Stimulated activated CD4-positive, alpha-beta T cell treated with anti-CD3 and anti-CD28 coated beads, Interleukin-2, amount 100 ng/mL, for 48 hours (primary cell): ENCODE measurements around the gene OR10AD1.

ENCODE experiments used
- DNase-seq, 2 donors: peaks; one replicate each; pipeline ENCODE4 v3.0.0-alpha.2; 2020

OR10AD1 gene

GRCh38 chr12:48189331-48190125 is 13.6 kb downstream of the OR10AD1 start:
- peak; percentile 60 to 74 for DNase-seq

DNA sequence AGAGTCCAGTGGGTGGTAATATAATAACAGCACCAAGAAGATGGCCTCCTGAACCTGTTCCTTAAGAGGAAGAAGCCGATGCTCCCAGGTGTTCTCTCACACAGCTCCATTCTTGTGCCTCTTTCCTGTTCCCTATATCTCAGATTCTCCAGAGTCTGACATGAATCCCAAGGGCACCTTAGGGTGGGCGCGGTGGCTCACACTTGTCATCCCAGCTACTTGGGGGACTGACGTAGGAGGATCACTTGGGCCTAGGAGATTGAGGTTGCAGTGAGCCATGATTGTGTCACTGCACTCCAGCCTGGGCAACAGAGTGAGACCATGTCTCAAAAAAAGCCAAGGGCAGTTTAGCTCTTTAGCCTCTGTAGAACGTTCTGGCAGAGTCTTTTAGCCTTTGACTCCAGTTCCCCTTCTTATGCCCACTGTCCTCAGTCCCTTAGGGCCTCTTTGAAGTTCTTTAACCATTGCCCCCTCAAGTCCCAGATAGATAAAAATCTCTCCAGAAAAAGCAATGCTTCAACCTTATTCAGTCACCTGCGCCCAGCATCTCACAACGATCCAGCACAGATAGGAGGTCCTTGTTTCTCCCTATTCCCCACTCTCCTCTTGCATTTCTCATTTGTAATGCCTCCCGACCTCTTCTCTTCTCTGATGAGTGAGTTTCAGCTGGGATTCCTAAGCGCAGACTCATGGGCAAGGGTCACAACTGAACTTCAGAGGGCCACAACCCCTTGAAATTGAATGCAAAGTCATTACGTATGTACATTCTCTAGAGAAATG is 15.0 kb downstream of the OR10AD1 start:
- DNase-seq: no peak

DNA sequence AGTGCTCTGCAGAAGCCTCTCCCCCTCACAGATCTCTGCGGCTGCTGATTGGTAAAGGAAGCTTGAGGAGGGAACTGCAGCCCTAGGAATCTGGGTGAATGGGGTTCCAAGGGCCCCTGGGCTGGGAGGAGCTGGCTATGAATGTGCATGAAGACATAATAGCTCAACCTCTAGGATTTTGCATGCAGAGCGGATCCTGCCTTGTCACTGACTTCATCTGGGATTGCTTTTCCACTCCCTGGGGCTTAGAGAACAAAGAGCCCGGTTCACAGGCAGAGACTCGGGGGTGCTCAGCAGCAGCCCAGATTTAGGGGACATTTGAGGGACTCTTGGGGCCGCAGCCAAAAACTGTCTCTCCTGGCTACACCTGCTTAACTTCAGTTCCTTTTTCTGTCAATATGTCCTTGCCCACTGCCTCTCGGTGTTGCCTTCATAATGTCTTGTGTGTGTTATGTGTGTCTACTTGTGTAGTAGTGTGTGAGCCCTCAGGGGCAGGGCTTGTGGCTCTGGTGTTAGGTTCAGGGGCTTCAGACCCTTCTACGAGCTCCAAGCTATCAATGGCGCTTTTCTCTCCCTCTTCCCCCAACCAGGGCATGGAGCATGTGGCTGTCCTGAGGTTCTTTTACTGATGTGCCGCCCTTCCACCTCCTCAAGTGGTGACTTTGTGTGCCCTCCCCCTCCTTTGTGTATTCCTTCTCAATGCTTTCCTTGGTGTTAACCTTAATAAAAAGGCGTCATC is 17.7 kb downstream of the OR10AD1 start:
- DNase-seq: no peak

DNA sequence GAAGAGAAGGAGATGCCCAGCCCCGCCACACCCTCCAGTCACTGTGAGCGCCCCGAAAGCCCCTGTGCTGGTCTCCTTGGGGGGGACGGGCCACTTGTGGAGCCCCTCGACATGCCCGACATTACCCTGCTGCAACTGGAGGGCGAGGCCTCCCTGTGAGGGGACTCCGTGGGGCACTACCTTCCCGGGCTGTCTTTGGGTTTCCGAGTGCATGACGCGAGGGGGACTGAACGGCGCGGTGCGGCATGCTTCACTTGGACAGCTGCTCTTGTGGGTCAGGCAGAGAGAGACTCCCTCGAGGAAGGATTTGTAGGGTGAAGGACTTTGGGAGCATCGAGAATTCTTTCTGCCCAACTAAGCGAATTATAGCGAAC is 18.6 kb downstream of the OR10AD1 start:
- DNase-seq: no peak

DNA sequence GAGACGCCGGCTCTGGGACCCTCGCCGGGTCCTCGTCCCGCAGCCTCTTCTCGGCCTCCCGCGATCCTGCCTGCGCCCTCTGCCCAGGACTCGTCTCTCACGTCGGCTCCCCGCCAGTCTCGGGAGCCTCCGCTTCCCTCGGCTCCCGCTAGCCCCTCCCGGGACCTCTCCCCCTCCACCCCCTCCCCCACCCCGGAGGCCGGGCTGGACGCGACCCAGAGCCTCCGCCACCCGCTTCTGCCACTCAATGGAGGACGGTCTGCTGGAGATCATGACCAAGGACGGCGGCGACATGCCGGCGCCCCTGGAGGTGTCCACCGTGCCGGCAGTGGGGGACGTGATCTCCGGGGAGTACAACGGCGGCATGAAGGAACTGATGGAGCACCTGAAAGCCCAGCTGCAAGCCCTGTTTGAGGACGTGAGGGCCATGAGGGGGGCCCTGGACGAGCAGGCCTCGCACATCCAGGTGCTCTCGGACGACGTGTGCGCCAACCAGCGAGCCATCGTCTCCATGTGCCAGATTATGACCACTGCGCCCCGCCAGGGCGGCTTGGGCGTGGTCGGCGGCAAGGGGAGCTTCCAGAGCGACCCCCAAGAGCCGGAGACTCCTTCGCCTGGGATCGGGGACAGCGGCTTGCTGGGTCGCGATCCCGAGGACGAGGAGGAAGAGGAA is 19.1 kb downstream of the OR10AD1 start:
- DNase-seq: no peak

GRCh38 chr12:48183091-48183875 is 19.8 kb downstream of the OR10AD1 start, which contains the start of gene CCDC184:
TSS of gene CCDC184 (plus strand) at chr12:48183644. CDS start at chr12:48184123, 479 bp downstream.
- peak; percentile 48 for DNase-seq

DNA sequence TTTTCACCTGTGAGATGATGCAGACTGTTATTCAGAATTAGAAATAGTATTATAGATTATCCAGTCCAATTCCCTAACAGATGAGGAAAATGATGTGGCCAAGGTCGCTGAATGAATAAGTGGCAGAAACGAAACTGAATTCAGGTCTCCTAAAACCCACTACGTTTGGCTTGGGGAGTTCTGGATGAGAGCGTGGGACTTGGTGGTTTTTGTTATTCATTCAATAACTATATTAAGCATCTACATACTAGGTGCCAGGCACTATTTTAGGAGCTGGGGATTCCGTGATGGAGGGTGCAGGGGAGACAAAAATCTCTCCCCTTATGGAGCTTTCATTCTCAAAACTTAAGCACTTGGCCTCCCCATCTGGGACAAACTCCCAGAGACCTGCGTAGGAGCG is 20.5 kb downstream of the OR10AD1 start:
- DNase-seq: no peak

GRCh38 chr12:48180857-48181495 is 22.1 kb downstream of the OR10AD1 start:
- no peak for DNase-seq

DNA sequence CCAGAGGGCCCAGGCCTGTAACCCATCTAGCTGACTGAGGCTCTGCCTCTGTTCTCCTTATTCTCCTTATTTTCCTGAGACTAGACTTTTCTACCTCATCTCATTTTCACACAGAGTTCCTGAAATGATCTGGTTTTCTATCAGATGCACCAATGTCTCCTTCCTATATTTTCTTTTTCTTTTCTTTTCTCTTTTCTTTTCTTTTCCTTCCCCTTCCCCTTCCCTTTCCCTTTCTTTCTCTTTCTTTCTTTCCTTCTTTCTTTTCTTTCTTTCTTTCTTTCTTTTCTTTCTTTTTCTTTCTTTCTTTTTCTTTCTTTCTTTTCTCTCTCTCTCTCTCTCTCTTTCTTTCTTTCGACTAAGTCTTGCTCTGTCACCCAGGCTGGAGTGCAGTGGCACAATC is 22.7 kb downstream of the OR10AD1 start:
- no peak for DNase-seq

DNA sequence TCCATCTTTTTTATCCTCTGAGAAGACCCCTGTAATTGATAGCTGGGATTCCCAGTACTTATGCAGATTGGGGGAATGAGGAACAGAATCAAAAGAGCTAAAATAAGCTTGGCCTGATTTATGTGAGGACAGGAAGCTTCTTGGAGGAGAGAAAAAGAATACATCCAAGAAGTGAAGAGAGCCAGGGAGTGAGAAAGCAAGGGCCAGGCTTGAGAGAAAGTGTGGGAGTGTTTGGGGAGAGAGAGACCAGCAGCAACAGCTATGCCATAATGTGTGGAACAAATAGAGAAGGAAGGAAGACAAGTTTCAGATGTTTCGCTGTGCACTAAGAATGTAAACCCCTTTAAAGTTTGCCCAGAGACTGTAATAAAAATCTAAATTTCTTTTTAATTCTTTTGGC is 23.6 kb downstream of the OR10AD1 start:
- no peak for DNase-seq

GRCh38 chr12:48177982-48178381 is 25.1 kb downstream of the OR10AD1 start:
- no peak for DNase-seq

- DNase-seq: no peak
Measured at GRCh38 chr12:48176417-48176751, 26.7 kb downstream of the OR10AD1 start.

DNA sequence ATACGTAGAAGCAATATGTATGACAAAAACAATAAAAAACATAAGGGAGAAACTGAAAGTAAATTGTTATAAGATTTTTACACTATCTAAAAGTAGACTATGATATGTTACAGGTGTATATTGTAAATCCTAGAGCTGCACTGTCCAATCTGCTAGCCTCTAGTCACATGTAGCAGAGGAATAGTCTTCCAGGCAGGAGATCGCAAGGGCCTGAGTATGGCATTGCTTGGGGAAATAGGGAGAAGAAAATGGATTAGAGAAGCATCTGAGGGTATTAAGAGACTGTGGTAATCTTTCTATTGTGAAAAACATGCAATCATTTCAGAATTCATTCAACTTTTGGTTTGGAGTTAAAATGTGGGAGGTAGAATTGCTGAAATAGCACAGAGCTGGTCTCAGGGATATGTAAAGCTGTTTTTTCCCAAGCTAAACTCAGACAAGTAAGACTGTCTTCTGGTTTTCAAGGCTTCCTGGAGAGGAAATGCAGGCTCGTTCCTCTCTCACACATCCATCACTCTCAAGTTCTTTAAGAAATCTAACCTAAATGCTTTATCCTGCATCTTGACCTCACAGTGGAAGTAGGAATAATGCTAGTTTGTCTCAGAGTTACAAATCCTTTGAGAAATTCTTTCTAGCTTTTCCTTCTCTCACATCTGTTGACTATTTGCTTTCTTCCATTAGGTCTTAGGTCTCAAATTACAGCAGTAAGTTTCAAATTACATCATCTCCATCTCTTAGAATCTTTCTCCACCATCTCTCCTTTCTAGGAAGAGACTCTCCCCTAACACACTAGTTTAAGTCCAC is 27.3 kb downstream of the OR10AD1 start:
- DNase-seq: no peak

DNA sequence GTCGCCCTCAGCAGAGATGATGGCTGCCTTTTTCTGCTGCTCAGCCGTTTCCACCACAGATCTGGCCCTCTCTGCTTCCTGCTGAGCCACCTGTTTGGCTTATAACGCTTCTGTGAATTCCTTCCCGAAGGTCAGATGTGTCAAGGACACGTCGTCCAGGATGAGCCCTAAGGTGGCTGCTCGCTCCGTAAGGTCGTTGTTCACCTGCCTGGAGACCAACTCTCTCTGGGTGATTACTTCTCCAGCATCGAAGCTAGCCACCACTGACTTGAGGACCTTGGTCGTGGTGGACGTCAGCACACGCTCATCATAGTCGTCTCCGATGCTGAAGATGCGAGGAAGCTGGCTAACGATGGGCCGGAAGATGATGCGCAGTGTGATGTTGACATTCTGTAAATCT is 34.1 kb downstream of the OR10AD1 start:
- no peak for DNase-seq

GRCh38 chr12:48165089-48165981 is 37.8 kb downstream of the OR10AD1 start:
- DNase-seq: peak; percentile 43 to 57

DNA sequence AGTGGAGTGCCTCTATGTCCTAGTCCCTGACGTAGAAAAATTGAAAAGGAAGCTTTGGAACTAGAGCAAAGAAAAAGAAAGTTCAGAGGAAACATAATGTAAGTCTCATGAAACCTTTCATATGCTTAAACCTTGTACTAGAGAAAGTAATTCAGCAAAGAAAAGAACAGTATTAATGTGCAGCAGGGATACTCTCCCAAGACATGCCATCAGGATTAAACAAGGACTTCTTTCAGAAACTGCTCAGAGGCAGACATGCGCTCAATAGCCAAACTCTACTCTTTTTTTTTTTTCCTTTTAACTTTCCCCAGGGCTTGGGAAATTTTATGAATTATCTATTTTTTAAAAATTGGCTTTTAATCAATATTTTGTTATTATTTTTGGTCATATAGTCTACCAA is 38.6 kb downstream of the OR10AD1 start:
- no peak for DNase-seq

DNA sequence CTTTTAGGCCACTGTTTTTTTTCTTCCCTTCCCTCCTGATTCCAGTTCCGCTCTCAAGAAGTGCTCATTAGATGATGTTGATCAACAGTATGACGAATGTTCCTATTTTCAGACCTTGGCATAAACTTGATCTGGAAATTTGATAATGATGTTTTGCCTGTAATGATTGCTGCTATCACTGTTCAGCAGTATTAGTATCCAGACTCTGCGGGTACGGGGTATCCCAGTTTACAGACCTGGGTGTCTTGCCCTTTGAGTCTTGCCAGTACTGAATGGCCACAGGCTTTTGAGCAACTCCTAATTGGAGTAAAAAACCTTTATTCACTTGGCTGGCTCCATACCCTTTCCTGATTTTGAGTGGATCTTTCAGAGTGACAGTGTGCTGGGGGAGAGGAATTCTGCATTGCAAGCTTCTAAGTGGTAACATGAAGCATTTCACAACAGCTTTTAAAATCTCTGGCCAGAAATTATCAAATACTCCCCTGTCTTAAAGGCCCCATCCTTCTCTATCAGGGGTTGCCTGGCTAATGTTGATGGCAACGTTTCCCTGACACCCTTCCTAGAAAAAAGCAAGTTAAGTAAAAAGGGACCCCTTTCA is 39.8 kb downstream of the OR10AD1 start:
- DNase-seq: no peak

DNA sequence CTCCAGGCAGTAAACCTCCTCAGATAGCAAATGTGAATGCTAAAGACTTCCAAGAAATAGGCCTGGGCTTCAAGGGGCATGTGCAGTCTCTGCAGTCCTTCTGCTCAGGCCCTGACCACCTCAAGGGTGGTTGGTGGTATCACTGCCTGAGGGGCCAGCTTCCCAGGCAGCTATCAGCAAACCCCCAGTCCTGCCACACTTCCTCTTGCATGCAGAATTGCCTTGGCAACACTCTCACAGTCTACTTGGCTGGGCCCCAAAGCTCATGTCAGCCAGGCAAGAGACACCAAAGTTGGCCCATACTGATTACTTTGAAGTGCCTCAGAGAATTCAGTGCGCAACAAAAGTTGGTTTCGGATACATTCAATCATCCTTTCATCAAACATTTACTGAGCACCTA is 42.3 kb downstream of the OR10AD1 start:
- no peak for DNase-seq

DNA sequence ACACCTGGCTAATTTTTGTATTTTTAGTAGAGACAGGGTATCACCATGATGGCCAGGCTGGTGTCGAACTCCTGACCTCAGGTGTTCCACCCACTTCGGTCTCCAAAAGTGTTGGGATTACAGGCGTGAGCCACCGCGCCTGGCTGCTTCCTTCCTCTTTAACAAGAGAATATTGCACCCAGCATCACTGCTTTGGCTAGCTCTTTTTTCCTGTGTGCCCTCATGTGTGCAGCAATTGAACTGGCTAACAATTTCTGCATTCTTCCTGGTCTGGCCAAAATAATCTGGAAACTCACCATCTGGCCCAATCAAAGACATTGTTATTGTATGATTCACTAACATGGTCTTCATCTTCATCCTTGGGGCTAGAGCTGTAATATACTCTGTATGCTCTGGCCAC is 43.0 kb downstream of the OR10AD1 start:
- no peak for DNase-seq
